Measurements from ENCODE around the gene AXDND1.

Gene AXDND1

DNA sequence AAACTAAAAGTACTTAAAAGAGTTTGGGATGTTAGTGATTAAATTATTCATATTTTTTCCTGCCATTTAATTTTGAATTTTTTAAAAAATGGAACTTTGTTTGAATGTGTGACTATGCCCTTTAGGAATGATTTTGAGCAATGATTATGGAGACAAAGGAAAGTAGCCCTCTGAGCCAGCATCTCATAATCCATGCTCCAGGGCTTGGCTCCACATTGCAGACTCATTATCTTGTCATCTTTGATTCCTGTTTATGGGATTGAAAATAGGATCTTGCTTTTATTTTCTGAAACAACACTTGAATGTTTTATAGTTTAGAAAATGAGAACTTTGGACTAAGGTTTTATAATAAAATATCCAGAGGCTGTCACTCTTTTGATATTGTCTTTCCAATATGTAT lies 14.5 kb downstream of the AXDND1 start:
- no peak for TF ChIP-seq TCF12 (IDR thresholded peaks at IDR 0.05; ENCODE audit: low read depth)
- TF ChIP-seq CEBPB (IDR thresholded peaks at IDR 0.05) = no peak
- no peak for TF ChIP-seq EP300 (IDR thresholded peaks at IDR 0.05; ENCODE audit: borderline replicate concordance)
- no peak for TF ChIP-seq NFIC (IDR thresholded peaks at IDR 0.05)
- TF ChIP-seq ZBTB7A (IDR thresholded peaks at IDR 0.05; ENCODE audit: low read depth) = no peak
- TF ChIP-seq, protein P1, sequence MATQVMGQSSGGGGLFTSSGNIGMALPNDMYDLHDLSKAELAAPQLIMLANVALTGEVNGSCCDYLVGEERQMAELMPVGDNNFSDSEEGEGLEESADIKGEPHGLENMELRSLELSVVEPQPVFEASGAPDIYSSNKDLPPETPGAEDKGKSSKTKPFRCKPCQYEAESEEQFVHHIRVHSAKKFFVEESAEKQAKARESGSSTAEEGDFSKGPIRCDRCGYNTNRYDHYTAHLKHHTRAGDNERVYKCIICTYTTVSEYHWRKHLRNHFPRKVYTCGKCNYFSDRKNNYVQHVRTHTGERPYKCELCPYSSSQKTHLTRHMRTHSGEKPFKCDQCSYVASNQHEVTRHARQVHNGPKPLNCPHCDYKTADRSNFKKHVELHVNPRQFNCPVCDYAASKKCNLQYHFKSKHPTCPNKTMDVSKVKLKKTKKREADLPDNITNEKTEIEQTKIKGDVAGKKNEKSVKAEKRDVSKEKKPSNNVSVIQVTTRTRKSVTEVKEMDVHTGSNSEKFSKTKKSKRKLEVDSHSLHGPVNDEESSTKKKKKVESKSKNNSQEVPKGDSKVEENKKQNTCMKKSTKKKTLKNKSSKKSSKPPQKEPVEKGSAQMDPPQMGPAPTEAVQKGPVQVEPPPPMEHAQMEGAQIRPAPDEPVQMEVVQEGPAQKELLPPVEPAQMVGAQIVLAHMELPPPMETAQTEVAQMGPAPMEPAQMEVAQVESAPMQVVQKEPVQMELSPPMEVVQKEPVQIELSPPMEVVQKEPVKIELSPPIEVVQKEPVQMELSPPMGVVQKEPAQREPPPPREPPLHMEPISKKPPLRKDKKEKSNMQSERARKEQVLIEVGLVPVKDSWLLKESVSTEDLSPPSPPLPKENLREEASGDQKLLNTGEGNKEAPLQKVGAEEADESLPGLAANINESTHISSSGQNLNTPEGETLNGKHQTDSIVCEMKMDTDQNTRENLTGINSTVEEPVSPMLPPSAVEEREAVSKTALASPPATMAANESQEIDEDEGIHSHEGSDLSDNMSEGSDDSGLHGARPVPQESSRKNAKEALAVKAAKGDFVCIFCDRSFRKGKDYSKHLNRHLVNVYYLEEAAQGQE (IDR thresholded peaks at IDR 0.05; ENCODE audit: low read depth) = no peak
- TF ChIP-seq FOXM1 (IDR thresholded peaks at IDR 0.05; ENCODE audit: borderline replicate concordance, low read depth) = no peak
- TF ChIP-seq, protein P2, sequence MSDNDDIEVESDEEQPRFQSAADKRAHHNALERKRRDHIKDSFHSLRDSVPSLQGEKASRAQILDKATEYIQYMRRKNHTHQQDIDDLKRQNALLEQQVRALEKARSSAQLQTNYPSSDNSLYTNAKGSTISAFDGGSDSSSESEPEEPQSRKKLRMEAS (IDR thresholded peaks at IDR 0.05) = no peak
- TF ChIP-seq, protein P3, sequence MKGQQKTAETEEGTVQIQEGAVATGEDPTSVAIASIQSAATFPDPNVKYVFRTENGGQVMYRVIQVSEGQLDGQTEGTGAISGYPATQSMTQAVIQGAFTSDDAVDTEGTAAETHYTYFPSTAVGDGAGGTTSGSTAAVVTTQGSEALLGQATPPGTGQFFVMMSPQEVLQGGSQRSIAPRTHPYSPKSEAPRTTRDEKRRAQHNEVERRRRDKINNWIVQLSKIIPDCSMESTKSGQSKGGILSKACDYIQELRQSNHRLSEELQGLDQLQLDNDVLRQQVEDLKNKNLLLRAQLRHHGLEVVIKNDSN (IDR thresholded peaks at IDR 0.05) = no peak
- no peak for TF ChIP-seq YY1 (IDR thresholded peaks at IDR 0.05; ENCODE audit: low read depth)
- TF ChIP-seq EGR1 (IDR thresholded peaks at IDR 0.05) = no peak

DNA sequence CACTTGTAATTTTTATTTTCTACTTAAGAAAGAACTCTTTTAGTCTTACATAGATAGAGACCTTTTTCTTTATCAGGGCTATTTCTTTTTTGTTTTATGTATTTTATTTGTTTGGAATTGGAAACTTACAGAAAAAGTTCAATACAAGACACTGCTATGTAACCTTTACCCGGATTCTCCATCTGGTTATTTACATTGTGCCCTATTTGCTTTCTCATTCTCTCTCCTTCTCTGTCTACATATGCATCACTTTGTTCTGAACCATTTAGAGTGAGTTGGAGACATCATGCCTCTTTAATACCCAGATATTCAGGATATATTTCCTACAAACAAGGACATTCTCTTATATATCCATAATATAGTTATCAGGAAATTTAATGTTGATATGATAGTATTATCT lies 18.3 kb downstream of the AXDND1 start:
- no peak for TF ChIP-seq TAF1 (IDR thresholded peaks at IDR 0.05; ENCODE audit: low read depth)
- TF ChIP-seq CEBPB (IDR thresholded peaks at IDR 0.05) = no peak
- TF ChIP-seq NFIC (IDR thresholded peaks at IDR 0.05) = no peak
- TF ChIP-seq, protein P2 (IDR thresholded peaks at IDR 0.05) = no peak
- no peak for TF ChIP-seq RAD21 (IDR thresholded peaks at IDR 0.05; ENCODE audit: low read depth)
- no peak for TF ChIP-seq CREB1 (IDR thresholded peaks at IDR 0.05; ENCODE audit: low read depth)
- TF ChIP-seq ZBTB7A (IDR thresholded peaks at IDR 0.05; ENCODE audit: low read depth) = no peak
- TF ChIP-seq TEAD4 (IDR thresholded peaks at IDR 0.05) = no peak
- TF ChIP-seq YY1 (IDR thresholded peaks at IDR 0.05; ENCODE audit: low read depth) = no peak
- TF ChIP-seq, protein P3 (IDR thresholded peaks at IDR 0.05) = no peak

DNA sequence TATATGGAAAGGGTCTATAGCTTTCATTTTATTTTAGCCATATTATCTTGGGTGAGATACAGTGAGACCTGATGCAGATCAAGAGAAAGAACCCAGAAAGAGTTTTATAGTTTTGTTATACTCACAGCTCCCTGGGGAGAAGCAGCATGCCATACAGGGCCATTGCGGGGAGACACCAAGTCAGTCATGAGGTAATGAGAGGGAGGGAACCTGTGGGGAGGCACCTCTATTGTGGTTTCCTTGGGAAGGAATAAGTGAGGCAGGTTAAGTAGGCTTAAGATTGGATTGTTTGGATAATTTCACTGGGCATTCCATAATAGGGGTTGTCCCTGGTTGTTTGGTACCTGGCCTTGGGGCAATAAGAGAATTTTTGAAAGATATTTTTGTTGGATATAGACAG lies 19.7 kb downstream of the AXDND1 start:
- TF ChIP-seq ZBTB7A (IDR thresholded peaks at IDR 0.05; ENCODE audit: low read depth) (no peak), RAD21 (IDR thresholded peaks at IDR 0.05; ENCODE audit: low read depth) (no peak), CEBPB (IDR thresholded peaks at IDR 0.05) (no peak), TCF12 (IDR thresholded peaks at IDR 0.05; ENCODE audit: low read depth) (no peak), TAF1 (IDR thresholded peaks at IDR 0.05; ENCODE audit: low read depth) (no peak), CREB1 (IDR thresholded peaks at IDR 0.05; ENCODE audit: low read depth) (no peak), EGR1 (IDR thresholded peaks at IDR 0.05) (no peak), TEAD4 (IDR thresholded peaks at IDR 0.05) (no peak), YY1 (IDR thresholded peaks at IDR 0.05; ENCODE audit: low read depth) (no peak), FOXM1 (IDR thresholded peaks at IDR 0.05; ENCODE audit: borderline replicate concordance, low read depth) (no peak), NFIC (IDR thresholded peaks at IDR 0.05) (no peak), EP300 (IDR thresholded peaks at IDR 0.05; ENCODE audit: borderline replicate concordance) (no peak)
- TF ChIP-seq, protein P1 (IDR thresholded peaks at IDR 0.05; ENCODE audit: low read depth) = no peak
- TF ChIP-seq, protein P3 (IDR thresholded peaks at IDR 0.05) = no peak
- TF ChIP-seq, protein P2 (IDR thresholded peaks at IDR 0.05) = no peak

DNA sequence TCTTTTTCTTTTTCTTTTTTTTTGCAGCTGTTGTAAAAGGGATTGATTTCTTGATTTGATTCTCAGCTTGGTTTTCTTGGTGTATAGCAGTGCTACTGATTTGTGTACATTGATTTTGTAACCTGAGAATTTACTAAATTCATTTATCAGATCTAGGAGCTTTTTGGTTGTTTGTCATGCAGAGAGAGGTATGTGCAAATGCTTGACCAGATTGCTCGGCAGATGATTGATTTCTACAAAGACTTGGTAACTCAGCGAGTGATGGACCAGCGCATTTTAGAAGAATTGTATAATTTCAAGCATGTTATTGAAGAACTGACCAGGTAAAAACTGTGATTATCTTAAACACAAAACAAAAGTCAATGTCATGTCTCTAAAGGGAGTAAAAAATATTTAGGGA lies 27.9 kb downstream of the AXDND1 start:
- TF ChIP-seq, protein P3 (IDR thresholded peaks at IDR 0.05) = no peak
- TF ChIP-seq CEBPB (IDR thresholded peaks at IDR 0.05) (no peak), FOXM1 (IDR thresholded peaks at IDR 0.05; ENCODE audit: borderline replicate concordance, low read depth) (no peak), CREB1 (IDR thresholded peaks at IDR 0.05; ENCODE audit: low read depth) (no peak), YY1 (IDR thresholded peaks at IDR 0.05; ENCODE audit: low read depth) (no peak), TCF12 (IDR thresholded peaks at IDR 0.05; ENCODE audit: low read depth) (no peak)
- TF ChIP-seq, protein P2 (IDR thresholded peaks at IDR 0.05) = no peak

DNA sequence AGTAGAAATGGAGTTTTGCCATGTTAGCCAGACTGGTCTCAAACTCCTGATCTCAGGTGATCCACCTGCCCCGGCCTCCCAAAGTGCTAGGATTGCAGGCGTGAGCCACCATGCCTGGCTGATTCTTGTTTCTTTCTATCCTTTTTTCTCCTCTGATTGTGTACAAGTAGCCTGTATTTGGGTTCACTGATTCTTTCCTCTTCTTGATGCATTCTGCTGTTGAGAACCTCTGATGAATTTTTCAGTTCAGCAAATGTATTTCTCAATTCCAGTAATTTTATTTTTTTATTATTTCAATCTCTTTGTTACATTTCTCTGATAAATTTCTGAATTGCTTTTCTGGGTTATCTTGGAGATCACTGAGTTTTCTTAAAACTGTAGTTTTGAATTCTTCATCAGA lies 58.8 kb downstream of the AXDND1 start:
- no peak for TF ChIP-seq CREB1 (IDR thresholded peaks at IDR 0.05; ENCODE audit: low read depth)

Measured in Ishikawa (cell line).